T-helper 1 cell treated with Interleukin-12 subunit alpha and Interleukin-12 subunit beta and Interleukin-4 antibody, amounts not matched to agents 30 μg/mL and 1 μg/mL, for 36 hours (primary cell): ENCODE results near the gene RAB6A.

Experiments
- H3K27ac Mint-ChIP-seq: one replicate; pipeline ENCODE4 v1.8.0; 2021; ENCODE audit warnings: mild to moderate bottlenecking, mixed read lengths
- H3K27me3 Mint-ChIP-seq: one replicate; pipeline ENCODE4 v1.8.0; 2021; ENCODE audit warnings: low read depth, mixed read lengths
- H3K36me3 Mint-ChIP-seq: one replicate; pipeline ENCODE4 v1.8.0; 2021; ENCODE audit warnings: low read depth, mixed read lengths
- H3K4me1 Mint-ChIP-seq: one replicate; pipeline ENCODE4 v1.8.0; 2021; ENCODE audit warnings: low read depth, mixed read lengths
- H3K4me3 Mint-ChIP-seq: one replicate; pipeline ENCODE4 v1.8.0; 2021; ENCODE audit warnings: mild to moderate bottlenecking, moderate library complexity, mixed read lengths
- H3K9me3 Mint-ChIP-seq: one replicate; pipeline ENCODE4 v1.8.0; 2021; ENCODE audit warnings: mixed read lengths

RAB6A gene

DNA sequence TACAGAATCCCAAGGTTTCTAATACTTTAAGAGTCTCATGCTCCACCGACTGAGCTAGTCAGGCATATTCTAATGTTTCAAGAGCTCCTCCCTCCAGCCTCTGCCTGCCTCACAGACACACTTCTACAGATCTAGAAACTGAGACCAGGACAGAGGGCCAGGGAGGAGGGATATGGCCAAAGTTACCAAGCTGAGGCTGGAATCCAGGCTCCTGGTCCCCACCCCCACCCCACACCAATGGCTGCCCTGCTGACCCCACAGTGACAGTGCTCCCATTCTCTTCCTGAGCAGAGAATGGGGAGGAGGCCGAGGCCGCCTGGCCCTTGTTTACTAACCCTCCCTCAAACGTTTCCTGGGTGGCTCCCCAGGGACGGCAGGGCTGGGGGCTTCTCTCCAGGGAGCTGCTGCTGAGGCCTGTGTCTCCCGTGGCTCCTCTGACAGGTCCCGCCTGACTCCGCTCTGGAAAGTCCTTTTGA lies 112.3 kb downstream of the RAB6A start:
- Mint-ChIP-seq H3K27me3 (no peaks in the 10 kb centered on the region), H3K36me3 (no peaks in the 10 kb centered on the region), H3K27ac (no peak overlapping the region), H3K9me3 (no peaks in the 10 kb centered on the region), H3K4me1 (peaks cover 5% of the 10 kb centered on the region), H3K4me3 (no peak overlapping the region)

DNA sequence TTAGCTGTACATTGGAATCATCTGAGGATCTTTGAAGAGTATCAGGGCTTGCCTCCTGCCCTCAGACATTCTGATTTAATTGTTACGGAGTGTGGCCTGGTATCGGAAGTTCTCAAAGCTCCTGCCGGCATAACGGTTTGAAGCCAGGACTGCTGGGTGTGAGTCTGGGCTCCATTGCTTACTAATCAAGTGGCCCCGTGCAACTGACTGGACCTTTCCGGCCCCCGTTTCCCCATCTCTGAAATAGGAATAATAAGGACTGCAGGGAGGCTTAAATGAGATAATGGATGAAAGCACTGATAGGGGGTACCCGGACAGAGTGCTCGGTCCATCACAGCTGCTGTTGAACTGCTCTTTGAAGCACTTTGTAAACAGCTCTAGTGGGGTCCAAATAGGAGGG lies 112.8 kb downstream of the RAB6A start:
- Mint-ChIP-seq H3K36me3 (no peaks in the 10 kb centered on the region), H3K27ac (no peak overlapping the region), H3K4me3 (no peak overlapping the region)

DNA sequence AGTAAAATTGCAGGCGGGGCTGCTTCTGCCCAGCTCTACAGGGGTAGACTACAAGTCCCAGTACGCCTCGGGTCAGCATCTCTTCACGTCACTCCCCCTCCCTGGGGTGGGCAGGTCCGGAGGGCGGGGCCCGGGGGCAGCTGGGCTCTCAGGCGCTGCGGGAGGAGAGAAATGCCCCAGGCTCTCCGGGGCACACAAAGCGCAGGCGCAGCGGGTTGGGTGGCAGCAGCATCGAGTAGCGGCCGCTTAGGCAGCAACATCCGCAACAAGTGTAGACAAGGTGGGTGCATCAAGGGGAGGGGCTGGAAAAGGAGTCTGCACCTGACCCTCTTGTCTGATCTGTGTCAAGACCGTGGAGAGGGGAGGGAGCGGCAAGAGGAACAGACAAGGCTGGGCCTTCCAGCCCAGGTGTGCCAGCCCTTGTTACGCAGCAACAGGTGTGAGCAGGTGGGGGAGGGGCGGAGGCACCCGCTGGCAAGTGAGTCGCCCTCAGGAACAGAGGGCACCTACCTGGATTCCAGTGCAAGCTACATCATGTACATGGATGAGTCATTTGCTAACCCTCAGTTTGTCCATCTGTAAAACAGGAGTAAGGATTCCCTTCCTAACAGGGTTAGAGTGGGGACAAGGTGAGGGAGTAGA lies 113.3 kb downstream of the RAB6A start:
- Mint-ChIP-seq H3K36me3 (no peaks in the 10 kb centered on the region), H3K9me3 (no peaks in the 10 kb centered on the region), H3K27ac (no peak overlapping the region), H3K27me3 (no peaks in the 10 kb centered on the region), H3K4me3 (peak overlapping the region; percentile 68), H3K4me1 (peaks cover 5% of the 10 kb centered on the region)

More for the DNA sequence above, 112.8 kb downstream of the RAB6A start:
- no peaks in the 10 kb centered on the region for H3K9me3 Mint-ChIP-seq
- no peaks in the 10 kb centered on the region for H3K27me3 Mint-ChIP-seq
- H3K4me1 Mint-ChIP-seq = peaks cover 5% of the 10 kb centered on the region

DNA sequence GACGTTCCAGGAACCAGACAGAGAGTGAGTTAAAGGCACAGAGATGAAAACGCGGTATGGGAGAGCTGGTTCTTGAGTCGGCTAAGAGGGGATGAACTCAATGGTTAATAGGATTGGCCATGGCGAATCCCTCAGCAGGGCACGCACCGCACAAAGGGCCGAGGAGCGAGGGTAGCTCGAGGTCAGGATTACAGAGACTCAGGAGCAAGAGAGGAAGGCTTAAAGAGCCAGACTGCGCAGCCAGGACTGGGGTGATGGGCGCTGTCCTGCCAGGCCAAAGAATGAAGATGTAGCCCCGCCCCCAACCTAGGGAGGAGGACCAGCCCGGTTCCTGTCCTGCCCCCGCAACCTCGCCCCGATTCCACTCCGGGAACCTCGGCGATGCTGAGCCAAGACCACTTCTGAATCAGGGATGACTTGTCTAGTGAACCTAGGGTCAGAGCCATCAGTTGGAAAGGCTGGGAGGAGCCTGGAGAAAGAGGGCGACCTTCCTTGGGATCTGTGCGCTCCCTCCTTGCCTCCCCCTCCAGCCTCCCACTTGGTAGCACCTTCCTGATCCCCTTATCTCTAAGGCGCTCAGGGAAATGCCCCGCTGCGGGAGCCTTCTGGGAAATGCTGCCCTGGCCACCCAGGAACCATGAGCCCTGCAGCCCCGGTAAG lies 114.8 kb downstream of the RAB6A start, which contains the start of gene PLEKHB1:
TSS of gene PLEKHB1 (plus strand) at position 610 of the 660 bp plus-strand sequence. CDS start at position 638, 28 bp downstream.
- no peak within 1 kb of the TSS for H3K27ac Mint-ChIP-seq
- H3K4me3 Mint-ChIP-seq = peak within 1 kb of the TSS; percentile 68
- no peaks in the 10 kb centered on the region for H3K9me3 Mint-ChIP-seq
- peaks cover 5% of the 10 kb centered on the region for H3K4me1 Mint-ChIP-seq
- no peaks in the 10 kb centered on the region for H3K36me3 Mint-ChIP-seq
- H3K27me3 Mint-ChIP-seq = no peaks in the 10 kb centered on the region

DNA sequence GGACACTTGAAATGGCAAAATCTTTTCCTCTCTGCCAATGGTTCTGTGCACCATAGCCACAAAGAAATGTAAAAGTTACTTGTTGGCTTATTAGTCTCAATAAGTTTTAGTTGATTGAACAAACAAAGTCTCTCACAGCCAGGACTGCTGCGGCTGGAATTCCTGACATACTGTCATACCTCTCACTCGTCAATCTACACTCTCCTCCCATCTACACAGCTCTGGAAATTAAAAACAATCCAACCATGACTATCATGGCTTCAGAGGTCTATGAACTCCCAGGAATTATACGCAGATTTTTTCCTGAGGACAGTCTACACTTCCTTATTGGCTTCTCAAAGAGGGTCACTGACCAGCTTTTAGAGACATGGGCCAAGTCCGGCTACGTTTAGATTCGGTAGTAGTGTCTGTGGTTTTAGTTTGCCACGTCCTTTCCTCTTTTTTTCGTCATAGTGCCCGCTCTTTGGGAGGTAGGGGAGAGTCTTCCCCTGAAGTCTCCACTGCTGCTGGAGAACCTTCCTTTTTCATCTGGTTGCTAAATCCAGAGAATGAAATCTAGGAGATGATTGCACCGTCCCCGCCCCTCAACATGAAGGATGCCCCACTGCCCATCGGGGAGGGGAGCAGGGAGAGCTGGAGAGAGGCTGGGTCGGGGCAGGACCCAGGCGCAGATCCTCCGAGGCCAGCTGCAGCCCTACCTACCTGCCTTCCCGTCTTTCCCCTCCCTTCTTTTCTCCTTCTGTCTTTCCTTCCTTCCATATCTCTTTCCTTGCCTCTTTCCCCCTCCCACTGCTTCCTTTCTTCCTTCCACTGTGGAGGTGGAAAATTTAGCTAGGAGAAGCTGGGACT lies 115.5 kb downstream of the RAB6A start:
- no peaks in the 10 kb centered on the region for H3K9me3 Mint-ChIP-seq
- H3K27me3 Mint-ChIP-seq = no peaks in the 10 kb centered on the region
- no peak overlapping the region for H3K4me3 Mint-ChIP-seq
- H3K27ac Mint-ChIP-seq = no peak overlapping the region
- no peaks in the 10 kb centered on the region for H3K36me3 Mint-ChIP-seq
- peaks cover 9% of the 10 kb centered on the region for H3K4me1 Mint-ChIP-seq

DNA sequence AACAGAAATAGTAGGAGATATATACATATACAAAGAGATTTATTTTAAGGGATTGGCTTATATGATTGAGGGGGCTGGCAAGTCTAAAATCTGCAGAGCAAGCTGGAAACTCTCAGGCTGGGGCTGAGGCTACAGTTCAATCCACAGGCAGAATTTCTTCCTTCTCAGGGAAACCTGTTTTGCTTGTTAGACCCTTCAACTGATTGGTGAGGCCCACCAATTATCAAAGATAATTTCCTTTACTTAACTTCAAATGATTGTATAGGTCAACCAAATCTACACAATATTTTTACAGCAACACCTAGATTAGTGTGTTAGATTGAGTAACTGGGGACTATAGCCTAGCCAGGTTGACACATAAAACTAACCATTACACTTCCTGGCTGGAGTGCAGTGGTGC lies 119.2 kb downstream of the RAB6A start:
- H3K27me3 Mint-ChIP-seq = no peaks in the 10 kb centered on the region
- no peaks in the 10 kb centered on the region for H3K36me3 Mint-ChIP-seq
- H3K4me3 Mint-ChIP-seq = no peak overlapping the region
- H3K27ac Mint-ChIP-seq = no peak overlapping the region
- peaks cover 6% of the 10 kb centered on the region for H3K4me1 Mint-ChIP-seq
- no peaks in the 10 kb centered on the region for H3K9me3 Mint-ChIP-seq

DNA sequence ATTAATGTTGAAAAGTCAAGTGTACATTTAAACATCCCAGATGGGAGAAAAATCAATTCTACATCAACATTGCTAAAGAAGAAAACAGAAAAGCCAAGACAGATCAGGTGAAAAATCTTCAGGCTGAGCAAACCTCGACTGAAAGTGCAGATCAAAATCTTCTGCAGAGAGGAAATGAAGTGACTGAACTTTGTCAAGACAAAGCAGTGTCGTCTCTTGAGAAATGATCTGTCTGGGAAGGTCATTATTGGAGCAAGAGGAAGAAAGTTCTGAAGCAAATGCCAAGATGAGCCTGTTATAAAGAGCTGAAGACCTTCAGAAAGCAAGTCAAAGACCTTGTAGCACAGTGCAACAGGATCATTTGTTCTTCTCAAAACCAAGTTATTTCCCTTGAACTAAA lies 120.3 kb downstream of the RAB6A start:
- Mint-ChIP-seq H3K27me3 (no peaks in the 10 kb centered on the region), H3K4me3 (no peak overlapping the region), H3K9me3 (no peaks in the 10 kb centered on the region), H3K36me3 (no peaks in the 10 kb centered on the region), H3K4me1 (peaks cover 6% of the 10 kb centered on the region), H3K27ac (no peak overlapping the region)

DNA sequence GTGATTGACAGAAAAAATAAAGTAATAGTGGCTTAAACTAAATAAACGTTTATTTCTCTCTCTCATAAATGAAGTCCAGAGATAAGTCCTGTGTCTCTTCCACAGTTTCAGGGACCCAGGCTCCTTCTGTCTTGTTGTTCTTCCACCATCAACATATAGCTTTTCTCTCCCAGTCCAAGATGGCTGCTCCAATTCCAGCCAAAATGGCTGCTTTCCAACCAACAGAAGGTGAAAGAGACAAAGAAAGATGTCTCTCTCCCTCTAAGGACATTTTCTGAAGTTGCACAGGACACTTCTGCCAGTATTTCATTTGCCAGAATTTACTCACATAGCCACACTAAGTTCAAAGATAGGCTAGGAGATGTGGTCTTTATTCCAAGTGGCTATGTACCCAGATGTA lies 123.9 kb downstream of the RAB6A start:
- H3K9me3 Mint-ChIP-seq = no peaks in the 10 kb centered on the region

DNA sequence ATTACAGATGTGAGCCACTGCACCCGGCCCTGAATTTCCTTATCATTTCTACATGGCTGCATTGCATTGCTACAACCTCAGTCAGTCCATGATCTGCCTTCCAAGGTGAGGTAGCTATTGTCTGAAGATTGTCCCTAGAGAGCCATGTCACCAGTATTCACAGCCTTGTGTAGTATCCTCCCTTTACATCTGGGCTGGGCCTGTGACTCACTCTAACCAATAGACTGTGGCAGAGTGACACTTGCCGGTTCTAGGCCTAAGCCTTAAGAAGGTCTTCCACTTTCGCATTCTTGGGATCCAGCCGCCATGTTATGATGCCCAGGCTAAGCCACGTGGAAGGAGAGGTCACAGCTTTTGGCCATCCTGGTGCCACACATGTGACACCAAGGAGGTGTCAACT lies 124.6 kb downstream of the RAB6A start:
- no peaks in the 10 kb centered on the region for H3K27me3 Mint-ChIP-seq
- no peaks in the 10 kb centered on the region for H3K36me3 Mint-ChIP-seq
- H3K4me1 Mint-ChIP-seq = peaks cover 9% of the 10 kb centered on the region
- no peak overlapping the region for H3K27ac Mint-ChIP-seq
- H3K4me3 Mint-ChIP-seq = no peak overlapping the region
- no peaks in the 10 kb centered on the region for H3K9me3 Mint-ChIP-seq

More for the DNA sequence above, 123.9 kb downstream of the RAB6A start:
- no peaks in the 10 kb centered on the region for H3K27me3 Mint-ChIP-seq
- no peaks in the 10 kb centered on the region for H3K36me3 Mint-ChIP-seq
- peaks cover 9% of the 10 kb centered on the region for H3K4me1 Mint-ChIP-seq
- H3K4me3 Mint-ChIP-seq = no peak overlapping the region
- H3K27ac Mint-ChIP-seq = no peak overlapping the region

DNA sequence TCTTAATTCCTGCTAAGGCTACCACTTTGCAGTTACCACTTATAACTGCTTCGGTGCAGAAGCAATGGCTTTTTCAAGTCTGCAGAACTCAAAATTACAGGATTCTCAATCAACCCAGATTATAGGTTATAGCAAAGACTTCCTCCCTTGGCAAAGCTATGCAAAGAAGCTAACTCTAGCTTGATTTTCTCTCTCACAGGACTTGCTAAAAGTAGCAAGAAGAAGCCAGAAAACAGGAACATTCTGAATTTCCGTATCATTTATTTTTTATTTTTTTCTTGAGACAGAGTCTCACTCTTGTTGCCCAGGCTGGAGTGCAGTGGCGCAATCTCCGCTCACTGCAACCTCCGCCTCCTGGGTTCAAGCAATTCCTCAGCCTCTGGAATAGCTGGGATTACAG lies 125.2 kb downstream of the RAB6A start:
- Mint-ChIP-seq H3K4me1 (peaks cover 8% of the 10 kb centered on the region), H3K4me3 (no peak overlapping the region), H3K36me3 (no peaks in the 10 kb centered on the region), H3K27me3 (no peaks in the 10 kb centered on the region), H3K9me3 (no peaks in the 10 kb centered on the region), H3K27ac (no peak overlapping the region)

DNA sequence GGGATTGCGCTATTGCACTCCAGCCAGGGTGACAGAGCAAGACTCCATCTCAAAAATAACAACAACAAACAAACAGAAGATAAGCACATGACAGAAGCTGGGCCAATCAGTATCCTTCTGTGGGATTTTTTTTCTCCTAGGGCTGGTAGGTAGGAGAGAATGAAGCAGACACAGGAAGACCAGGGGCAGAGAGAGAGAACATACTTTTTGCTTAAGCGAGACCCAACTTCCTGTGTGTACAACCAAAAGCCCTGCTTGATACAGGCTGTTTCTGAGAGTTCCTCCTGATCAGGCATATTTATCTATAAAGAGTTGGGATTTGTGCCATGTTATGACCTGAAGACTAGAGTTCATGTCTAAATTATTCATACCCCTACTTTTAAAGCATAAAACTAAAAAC lies 126.9 kb downstream of the RAB6A start:
- peaks cover 3% of the 10 kb centered on the region for H3K4me1 Mint-ChIP-seq
- H3K27ac Mint-ChIP-seq = no peak overlapping the region

DNA sequence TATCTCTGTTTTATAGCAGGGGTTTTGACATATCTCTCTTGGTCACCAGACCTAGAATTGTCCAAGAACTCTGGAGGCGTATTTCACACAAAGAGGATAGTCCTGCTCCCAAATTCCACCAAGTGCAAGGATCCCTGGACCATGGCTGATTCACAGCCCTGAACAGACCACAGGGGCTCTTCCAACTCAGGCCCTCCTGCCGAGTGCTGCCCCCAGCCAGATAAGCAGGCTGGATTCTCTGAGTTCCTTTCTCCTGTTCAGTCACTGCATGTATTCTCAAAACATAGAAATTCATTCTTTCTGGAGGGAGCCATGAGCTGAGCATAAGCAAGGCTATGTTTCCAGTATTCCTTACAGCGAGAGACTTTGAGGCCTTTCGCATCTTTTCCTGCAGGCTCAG lies 127.9 kb downstream of the RAB6A start:
- H3K4me1 Mint-ChIP-seq = peaks cover 3% of the 10 kb centered on the region
- no peak overlapping the region for H3K4me3 Mint-ChIP-seq
- no peak overlapping the region for H3K27ac Mint-ChIP-seq
- peaks cover 4% of the 10 kb centered on the region for H3K27me3 Mint-ChIP-seq
- H3K36me3 Mint-ChIP-seq = no peaks in the 10 kb centered on the region
- no peaks in the 10 kb centered on the region for H3K9me3 Mint-ChIP-seq

More for the DNA sequence above, 126.9 kb downstream of the RAB6A start:
- H3K4me3 Mint-ChIP-seq = no peak overlapping the region
- no peaks in the 10 kb centered on the region for H3K36me3 Mint-ChIP-seq
- no peaks in the 10 kb centered on the region for H3K9me3 Mint-ChIP-seq
- peaks cover 4% of the 10 kb centered on the region for H3K27me3 Mint-ChIP-seq

DNA sequence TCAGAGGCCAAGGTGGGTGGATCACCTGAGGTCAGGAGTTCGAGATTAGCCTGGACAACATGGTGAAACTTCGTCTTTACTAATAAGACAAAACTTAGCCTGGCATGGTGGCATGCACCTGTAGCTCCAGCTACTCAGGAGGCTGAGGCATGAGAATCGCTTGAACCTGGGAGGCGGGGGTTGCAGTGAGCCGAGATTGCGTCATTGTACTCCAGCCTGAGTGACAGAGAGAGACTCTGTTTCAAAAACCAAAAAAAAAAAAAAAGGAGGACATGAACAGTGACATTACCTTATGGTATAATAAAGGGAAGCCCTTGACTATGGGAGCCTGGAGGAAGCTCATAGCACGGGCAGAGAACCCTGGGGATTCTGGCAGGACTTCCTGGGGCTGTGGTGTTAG lies 131.0 kb downstream of the RAB6A start:
- Mint-ChIP-seq H3K4me1 (peaks cover 5% of the 10 kb centered on the region), H3K9me3 (no peaks in the 10 kb centered on the region), H3K27ac (no peak overlapping the region), H3K36me3 (no peaks in the 10 kb centered on the region), H3K27me3 (peaks cover 7% of the 10 kb centered on the region), H3K4me3 (no peak overlapping the region)

DNA sequence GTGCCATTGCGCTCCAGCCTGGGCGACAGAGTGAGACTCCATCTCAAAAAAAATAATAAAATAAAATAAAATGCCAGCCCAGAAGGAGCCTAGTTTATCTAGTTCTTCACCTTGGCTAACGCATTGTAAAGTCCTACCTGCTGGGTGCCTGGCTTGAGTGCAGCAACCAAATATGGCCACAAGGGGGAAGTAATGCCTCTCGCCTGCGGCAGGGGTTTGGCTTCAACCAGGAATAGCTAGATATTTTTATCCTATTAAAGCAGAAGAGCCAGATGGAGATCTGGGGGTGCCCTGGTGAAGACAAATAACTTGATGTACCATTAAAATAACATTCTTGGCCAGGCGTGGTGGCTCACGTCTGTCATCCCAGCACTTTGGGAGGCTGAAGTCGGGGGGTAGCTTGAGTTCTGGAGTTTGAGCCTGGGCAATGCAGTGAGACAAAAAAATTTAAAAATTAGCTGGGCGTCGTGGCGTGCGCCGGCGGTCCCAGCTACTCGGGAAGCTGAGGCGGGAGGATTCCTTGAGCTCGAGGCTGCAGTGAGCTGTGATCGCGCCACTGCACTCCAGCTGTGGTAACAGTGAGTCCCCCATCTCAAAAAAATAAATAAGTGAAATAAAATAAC lies 135.1 kb downstream of the RAB6A start:
- peaks cover 32% of the 10 kb centered on the region for H3K27me3 Mint-ChIP-seq
- no peaks in the 10 kb centered on the region for H3K36me3 Mint-ChIP-seq
- no peak overlapping the region for H3K27ac Mint-ChIP-seq
- no peak overlapping the region for H3K4me3 Mint-ChIP-seq
- H3K9me3 Mint-ChIP-seq = no peaks in the 10 kb centered on the region
- peaks cover 2% of the 10 kb centered on the region for H3K4me1 Mint-ChIP-seq
